HG03378 (cell line): ENCODE data around the gene TXNRD3.
A peak's percentile ranks its signal among the peaks of the same experiment; 100 is the strongest.

Source experiments
- ATAC-seq: cut with Tn5 transposase; IDR thresholded peaks from one replicate; pipeline ENCODE4 v1.9.1; 2021; ENCODE audit warnings: mild to moderate bottlenecking, moderate library complexity; ENCODE audit not compliant: unreplicated experiment

Gene TXNRD3

GRCh38 chr3:126654571-126655383 lies at the start of gene TXNRD3:
Gene TXNRD3 (minus strand): TSS chr3:126655124.
- ATAC-seq = no peak

GRCh38 chr3:126703512-126704493 lies 48.9 kb upstream of the TXNRD3 start, which contains the start of gene CHCHD6:
Gene CHCHD6 (plus strand): TSS chr3:126704240. CDS start chr3:126704313, 73 bp downstream.
- ATAC-seq = peak; percentile 91

- ATAC-seq = no peak
These were observed 44.1 kb upstream of the TXNRD3 start for GRCh38 chr3:126699011-126699410.

DNA sequence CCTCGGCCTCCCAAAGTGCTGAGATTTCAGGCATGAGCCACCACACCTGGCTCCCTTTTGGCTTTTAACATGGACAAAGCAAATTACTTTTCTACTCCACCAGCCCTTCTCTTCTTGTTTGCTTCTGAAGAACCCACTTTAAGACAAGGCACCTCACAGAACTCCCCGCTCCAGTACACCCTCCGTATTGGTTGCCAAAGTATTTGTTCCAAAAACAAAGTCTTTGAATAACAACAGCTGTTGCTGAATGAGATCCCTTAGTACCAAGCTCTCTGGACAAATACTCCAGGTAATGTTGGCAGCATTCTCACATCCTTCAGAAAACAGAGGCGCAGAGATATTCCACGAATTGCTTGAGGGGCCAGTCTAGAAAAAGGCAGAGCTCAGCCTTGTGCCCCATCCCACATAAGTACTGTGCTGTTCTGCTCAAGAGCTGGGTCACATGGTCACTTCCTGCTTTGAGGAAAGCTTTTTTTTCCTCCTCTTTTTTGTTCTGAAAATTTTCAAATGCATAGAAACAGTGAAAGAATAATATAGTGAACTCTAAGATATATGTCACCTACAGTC lies 41.9 kb upstream of the TXNRD3 start:
- ATAC-seq = no peak

DNA sequence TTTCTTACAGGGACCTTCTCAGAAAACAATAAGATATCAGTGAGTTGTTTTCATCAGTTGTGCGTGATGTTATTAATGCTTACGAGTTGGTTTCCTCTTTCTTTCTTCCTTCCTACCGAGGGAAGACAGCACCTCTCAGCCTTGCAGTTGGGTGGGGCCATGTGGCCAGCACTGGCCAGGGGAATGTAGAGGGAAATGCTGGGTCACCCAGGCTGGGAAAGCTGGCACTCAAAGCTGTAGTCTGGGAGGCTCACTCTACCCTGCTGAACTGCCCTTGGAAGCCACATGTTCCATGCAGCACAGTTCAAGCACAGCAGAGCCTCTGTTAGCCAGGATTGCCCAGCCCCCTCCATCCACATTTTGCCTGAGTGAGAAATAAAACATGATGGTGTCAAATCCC lies 39.0 kb upstream of the TXNRD3 start:
- no peak for ATAC-seq

DNA sequence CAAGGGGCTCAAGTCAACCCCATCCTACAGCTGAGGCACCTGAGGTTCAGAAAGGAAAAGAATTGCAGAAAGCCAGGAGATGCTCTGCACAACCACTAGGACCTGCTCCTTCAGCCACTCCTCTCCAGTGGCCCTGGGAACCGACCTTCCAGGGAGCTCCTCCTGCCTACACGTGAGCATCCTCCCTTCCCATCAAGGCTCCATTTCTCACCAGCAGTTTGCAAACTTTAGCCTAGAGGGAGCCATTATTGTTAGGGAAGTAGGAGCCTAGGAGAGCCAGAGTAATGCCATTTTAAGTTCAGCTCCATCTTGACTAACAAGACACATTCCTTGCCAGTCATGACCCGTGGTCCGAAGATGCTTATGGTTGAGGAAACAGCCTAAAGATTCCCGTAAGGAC lies 37.9 kb upstream of the TXNRD3 start:
- ATAC-seq = no peak

DNA sequence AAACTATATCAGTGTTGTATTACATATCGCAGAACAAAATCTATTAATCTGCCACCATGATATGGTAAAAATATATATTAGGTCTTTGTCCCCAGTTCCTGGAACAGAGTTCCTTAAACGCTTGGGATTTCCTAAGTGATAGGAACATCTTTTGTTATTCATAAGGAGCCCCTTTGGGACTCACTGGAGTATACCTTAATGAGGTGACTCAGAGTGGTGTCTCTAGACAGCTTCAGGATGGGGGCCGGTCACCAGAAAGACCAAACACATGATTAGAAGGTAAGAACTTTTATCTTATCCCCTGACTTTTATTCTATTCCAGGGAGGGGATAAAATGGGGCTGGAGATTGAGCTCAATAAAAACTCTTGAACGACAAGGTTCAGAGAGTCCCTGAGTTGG lies 36.8 kb upstream of the TXNRD3 start:
- ATAC-seq = no peak

GRCh38 chr3:126685493-126685892 lies 30.6 kb upstream of the TXNRD3 start:
- no peak for ATAC-seq

- ATAC-seq = no peak
These were observed 30.1 kb upstream of the TXNRD3 start for GRCh38 chr3:126685021-126685420.

GRCh38 chr3:126684218-126684751 lies 29.4 kb upstream of the TXNRD3 start:
- no peak for ATAC-seq

DNA sequence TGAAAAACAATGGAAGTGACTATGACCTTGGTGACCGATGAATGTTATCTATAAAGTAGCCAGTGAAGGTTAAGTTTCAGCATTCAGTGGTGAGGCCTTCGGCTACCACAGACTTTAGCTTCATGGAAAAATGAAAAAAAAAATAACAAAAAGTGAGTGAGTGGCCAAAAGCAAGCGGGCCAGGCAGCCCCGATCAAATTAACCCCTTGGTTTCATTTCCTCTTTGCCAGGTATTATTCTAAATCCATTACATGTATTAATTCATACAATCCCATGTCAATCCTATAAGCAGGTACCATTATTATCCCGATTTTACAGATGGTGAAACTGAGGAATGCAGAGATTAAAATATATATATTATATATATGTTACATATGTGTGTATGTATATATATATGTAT lies 28.1 kb upstream of the TXNRD3 start:
- no peak for ATAC-seq

GRCh38 chr3:126682009-126682408 lies 27.1 kb upstream of the TXNRD3 start:
- no peak for ATAC-seq

- no peak for ATAC-seq
These were observed 25.7 kb upstream of the TXNRD3 start for GRCh38 chr3:126680667-126681055.

DNA sequence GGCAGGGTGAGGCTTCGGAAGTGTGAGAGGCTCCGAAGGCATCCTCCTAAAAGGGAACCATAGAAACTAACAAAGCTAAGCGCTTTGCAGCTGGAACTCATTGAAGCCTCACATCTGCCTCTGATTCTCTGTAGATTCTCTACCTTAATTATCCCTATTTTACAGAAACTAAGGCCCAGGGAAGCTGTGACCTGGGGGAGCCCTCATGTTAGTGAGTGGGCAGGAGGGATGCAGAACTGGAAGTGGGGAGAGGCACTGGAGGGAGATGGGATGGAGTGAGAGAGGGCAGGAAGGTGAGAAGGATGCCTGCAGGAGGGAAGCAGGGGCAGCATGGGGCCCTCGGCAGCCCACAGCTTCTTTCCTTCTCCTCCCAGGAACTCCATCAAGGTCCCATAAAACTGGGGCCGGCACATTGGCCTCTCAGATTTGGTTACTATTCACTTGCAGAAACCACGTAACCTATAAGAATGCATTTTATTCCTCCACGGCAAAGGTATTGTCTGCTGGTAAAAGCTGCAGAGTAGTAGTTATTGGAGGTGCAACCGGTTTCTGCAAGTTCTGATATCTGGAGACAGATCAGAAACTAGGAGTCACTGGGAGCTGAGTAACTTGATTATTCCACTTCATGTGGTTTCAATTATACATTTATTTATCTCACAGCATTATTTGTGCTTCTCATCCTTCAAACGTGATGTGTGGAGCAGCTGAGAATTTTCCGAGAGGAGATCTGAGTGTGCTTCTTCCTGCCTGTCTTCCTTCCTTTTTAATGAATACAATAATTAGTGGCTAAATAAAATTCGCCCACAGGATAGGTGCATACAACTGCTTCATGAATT lies 25.1 kb upstream of the TXNRD3 start:
- ATAC-seq = no peak

DNA sequence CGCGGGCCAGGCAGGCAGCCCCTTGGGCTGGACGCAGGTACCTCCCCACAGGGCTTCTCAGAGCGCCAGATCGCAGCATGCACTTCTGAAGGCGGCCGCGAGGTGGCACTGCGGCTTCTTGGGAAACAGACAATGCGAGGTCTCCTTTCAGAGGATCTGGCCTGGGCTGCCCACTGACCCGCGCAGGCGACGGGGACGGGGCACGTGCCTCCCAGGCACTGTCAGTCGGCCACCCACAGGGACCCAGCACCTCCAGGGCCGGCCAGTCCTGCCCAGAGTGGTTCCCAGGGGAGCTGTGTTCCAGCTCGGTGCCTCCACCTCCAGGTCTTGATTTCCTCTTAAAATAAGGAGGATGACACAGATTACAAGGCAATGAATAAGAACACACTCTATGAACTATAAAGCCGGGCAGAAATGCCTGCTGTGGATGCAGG lies 24.4 kb upstream of the TXNRD3 start:
- no peak for ATAC-seq

- no peak for ATAC-seq
These were observed 23.9 kb upstream of the TXNRD3 start for GRCh38 chr3:126678693-126679317.

DNA sequence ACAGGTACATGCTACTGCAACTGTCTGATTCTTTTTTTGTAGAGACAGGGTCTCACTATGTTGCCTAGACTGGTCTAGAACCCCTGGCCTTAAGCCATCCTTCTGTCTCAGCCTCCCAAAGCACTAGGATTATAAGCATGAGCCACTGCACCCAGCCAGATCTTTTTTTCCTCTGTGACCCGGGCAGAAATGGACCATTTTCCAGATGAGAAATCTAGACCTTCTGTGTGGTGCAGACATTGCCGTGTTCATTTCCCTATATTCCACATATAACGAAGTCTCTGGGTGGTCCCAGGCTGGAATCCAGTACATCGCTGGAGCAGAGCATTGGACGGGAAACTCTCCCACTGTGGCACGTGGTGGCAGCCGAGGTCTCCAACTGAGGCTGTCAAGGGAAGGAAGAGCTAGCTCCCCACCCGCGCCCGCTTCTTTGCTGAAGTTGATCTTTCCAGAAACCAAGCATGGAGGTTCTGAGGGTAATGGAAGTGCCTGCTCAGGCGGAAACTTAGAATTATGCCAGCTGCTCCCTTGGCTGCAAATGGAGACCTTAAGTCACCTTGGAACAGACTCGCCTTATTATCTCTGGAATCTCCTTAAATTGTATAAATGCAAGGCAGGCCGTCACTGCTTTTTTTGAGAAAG lies 23.1 kb upstream of the TXNRD3 start:
- no peak for ATAC-seq

GRCh38 chr3:126676919-126677705 lies 22.2 kb upstream of the TXNRD3 start:
- no peak for ATAC-seq
